NB4 (cell line): ENCODE results near the gene ANKS1B.

Experiments used
- MYC ChIP-seq: IDR thresholded peaks from 2 replicates; pipeline ENCODE4 v1.6.1; 2011; ENCODE audit warnings: low read depth, low read length
- TF ChIP-seq, protein P1 (sequence below): IDR thresholded peaks from one replicate; pipeline ENCODE4 v1.5.1; 2012; ENCODE audit warnings: low read depth, low read length

- TF ChIP-seq MYC: no peak
- TF ChIP-seq, protein P1, sequence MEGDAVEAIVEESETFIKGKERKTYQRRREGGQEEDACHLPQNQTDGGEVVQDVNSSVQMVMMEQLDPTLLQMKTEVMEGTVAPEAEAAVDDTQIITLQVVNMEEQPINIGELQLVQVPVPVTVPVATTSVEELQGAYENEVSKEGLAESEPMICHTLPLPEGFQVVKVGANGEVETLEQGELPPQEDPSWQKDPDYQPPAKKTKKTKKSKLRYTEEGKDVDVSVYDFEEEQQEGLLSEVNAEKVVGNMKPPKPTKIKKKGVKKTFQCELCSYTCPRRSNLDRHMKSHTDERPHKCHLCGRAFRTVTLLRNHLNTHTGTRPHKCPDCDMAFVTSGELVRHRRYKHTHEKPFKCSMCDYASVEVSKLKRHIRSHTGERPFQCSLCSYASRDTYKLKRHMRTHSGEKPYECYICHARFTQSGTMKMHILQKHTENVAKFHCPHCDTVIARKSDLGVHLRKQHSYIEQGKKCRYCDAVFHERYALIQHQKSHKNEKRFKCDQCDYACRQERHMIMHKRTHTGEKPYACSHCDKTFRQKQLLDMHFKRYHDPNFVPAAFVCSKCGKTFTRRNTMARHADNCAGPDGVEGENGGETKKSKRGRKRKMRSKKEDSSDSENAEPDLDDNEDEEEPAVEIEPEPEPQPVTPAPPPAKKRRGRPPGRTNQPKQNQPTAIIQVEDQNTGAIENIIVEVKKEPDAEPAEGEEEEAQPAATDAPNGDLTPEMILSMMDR: no peak
These were observed 955.0 kb downstream of the ANKS1B start for GRCh38 chr12:99029511-99030271.
